HL-60 (cell line): ENCODE results near the gene NEB.

ENCODE experiments used
- POLR2AphosphoS5 ChIP-seq: IDR thresholded peaks from 2 replicates; pipeline ENCODE4 v1.6.1; 2012; ENCODE audit warnings: low read depth
- SPI1 ChIP-seq: IDR thresholded peaks from 2 replicates; pipeline ENCODE4 v1.6.1; 2012; ENCODE audit warnings: low read depth, mild to moderate bottlenecking, borderline replicate concordance
- TF ChIP-seq, protein P1 (sequence below): IDR thresholded peaks from one replicate; pipeline ENCODE4 v1.5.1; 2011; ENCODE audit warnings: low read length, control low read depth, inconsistent platforms; ENCODE audit not compliant: insufficient read depth

DNA sequence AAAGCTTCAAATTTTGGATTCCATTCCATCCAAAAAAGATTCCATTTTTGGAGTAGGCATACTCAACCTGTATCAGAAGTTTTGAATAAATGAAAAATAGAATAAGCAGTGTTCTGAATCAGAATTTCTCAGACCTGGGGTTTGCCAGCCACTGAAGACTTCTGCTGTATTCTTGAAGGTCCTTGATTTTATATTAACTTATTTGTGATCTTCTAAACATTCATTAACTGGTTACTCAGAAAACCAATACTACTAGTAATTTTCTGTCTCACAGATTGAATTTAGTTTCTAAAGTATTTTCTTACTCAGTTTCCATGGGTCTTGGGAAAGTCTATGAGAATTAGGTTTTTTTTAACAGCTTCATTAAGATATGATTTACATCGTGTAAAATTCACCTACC is 263.7 kb downstream of the NEB start:
- TF ChIP-seq POLR2AphosphoS5 (no peak), SPI1 (no peak)
- TF ChIP-seq, protein P1, sequence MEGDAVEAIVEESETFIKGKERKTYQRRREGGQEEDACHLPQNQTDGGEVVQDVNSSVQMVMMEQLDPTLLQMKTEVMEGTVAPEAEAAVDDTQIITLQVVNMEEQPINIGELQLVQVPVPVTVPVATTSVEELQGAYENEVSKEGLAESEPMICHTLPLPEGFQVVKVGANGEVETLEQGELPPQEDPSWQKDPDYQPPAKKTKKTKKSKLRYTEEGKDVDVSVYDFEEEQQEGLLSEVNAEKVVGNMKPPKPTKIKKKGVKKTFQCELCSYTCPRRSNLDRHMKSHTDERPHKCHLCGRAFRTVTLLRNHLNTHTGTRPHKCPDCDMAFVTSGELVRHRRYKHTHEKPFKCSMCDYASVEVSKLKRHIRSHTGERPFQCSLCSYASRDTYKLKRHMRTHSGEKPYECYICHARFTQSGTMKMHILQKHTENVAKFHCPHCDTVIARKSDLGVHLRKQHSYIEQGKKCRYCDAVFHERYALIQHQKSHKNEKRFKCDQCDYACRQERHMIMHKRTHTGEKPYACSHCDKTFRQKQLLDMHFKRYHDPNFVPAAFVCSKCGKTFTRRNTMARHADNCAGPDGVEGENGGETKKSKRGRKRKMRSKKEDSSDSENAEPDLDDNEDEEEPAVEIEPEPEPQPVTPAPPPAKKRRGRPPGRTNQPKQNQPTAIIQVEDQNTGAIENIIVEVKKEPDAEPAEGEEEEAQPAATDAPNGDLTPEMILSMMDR = no peak
